Stimulated activated CD4-positive, alpha-beta T cell treated with anti-CD3 and anti-CD28 coated beads, TNF-alpha, amount 100 ng/mL, for 48 hours (primary cell): ENCODE measurements around the gene ASPDH.
A peak's percentile ranks its signal among the peaks of the same experiment; 100 is the strongest.
"Not testable (repeated sequence)": the region's sequence is repeated elsewhere in the genome, so short reads cannot be mapped to it uniquely, and the experiment has no call there.

Experiments
- DNase-seq, 3 donors: peaks; one replicate each; pipeline ENCODE4 v3.0.0-alpha.2; 2020; ENCODE audit warnings: low read depth in 3 of 3

The ASPDH gene

GRCh38 chr19:50547385-50548190 is 33.9 kb upstream of the ASPDH start:
- no peak for DNase-seq

GRCh38 chr19:50546527-50547221 is 33.0 kb upstream of the ASPDH start:
- no peak for DNase-seq

GRCh38 chr19:50542943-50543342 is 29.2 kb upstream of the ASPDH start:
- no peak for DNase-seq

GRCh38 chr19:50537769-50538230 is 24.1 kb upstream of the ASPDH start:
- peak; percentile 49 to 64 (median 64) for DNase-seq

- DNase-seq = no peak
Measured at GRCh38 chr19:50537306-50537685, 23.6 kb upstream of the ASPDH start.

GRCh38 chr19:50536662-50537305 is 23.1 kb upstream of the ASPDH start:
- no peak for DNase-seq

- no peak for DNase-seq
Measured at GRCh38 chr19:50535672-50536187, 22.0 kb upstream of the ASPDH start.

DNA sequence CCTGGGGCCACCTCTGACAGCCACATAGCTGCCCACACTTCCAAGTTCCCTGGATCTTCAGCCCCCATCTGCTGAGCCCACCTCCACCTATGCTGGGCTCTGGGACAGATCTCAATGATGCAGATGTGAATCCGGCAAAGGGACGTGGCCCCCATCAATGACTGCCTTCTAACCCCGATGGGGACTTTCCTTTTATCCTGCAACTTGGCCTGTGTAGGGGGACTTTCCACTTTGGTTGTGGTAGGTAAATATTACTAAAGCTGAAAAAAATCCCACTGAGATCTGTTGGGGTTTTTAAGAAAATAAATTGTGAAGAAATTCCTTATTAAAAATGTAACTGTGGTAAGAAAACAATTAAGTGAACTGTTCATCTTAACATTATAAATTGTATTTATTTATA is 20.8 kb upstream of the ASPDH start:
- DNase-seq = no peak

DNA sequence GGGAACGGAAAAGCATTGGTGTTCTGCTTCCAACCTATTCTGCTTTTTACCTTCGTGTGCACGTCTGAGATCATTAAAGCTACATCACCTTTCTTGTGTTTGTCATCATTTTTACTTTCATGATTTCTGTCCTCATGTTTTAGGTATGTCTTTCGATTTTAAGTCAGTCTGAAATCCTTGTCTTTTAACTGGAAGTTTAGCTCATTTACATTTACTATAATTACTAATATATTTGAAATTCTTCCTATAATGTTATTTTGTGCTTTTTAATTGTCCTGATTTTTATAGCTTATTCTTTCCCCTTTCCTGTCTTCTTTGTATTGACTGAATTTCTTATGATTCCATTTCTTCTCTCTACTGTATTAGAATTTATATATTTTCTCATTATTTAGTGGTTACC is 19.2 kb upstream of the ASPDH start:
- no peak for DNase-seq

GRCh38 chr19:50531171-50531612 is 17.5 kb upstream of the ASPDH start:
- DNase-seq = no peak

DNA sequence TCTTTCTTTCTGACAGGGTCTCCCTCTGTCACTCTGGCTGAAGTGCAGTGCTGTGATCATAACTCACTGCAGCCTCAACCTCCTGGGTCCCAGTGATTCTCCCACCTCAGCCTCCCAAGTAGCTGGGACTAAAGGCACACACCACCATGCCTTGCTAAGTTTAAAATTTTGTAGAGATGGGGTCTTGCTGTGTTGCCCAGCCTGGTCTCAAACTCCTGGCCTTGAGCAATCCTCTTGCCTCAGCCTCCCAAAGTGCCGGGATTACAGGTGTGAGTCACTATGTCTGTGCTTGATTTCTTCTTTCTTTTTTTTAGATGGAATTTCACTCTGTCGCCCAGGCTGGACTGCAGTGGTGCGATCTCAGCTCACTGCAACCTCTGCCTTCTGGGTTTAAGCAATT is 14.3 kb upstream of the ASPDH start:
- not testable (repeated sequence) for DNase-seq

DNA sequence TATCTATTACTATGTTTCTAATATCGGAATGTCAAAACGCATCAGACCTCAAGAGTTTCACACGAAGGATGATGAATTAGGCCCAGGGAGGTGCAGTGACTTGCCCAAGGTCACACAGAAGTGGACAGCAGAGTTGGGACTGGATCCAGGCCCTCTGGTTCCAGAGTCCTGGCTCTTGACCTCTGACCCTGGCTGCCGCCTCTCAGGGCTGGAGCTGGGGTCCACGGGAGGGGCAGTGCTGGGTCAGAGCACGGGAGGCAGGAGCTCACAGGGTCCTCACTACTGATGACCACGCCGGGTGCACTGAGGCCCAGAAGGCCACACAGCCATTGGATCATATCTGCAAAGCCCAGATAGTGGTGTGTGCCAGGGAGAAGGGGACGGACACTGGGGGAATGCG is 9.2 kb upstream of the ASPDH start:
- no peak for DNase-seq

- no peak for DNase-seq
Measured at GRCh38 chr19:50520822-50521465, 7.2 kb upstream of the ASPDH start.

DNA sequence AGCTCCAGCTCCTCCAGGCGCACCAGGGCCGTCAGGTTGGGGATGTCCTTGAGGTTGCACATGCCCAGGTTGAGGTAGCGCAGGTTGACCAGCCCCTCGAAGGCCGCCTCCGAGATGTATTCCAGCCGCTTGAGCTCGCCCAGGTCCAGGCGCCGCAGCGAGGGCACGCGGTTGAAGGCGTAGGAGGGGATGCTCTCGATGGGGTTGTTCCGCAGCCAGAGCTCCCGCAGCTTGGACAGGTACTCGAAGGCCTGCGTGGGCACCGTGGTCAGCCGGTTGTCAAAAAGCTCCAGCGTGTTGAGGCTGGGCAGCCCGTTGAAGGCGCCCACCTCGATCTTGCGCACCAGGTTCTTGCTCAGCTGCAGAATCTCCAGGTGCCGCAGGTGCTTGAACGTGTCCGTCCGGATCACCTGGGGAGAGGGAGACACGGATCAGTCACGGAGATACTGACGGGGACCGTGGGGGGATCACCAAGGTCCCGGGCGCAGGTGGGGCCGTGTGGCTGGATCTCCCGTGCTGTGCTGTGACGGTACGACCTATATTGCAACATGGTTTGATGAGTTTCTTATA is 5.4 kb upstream of the ASPDH start:
- DNase-seq = no peak

GRCh38 chr19:50518091-50519005 is 4.6 kb upstream of the ASPDH start:
- no peak for DNase-seq

DNA sequence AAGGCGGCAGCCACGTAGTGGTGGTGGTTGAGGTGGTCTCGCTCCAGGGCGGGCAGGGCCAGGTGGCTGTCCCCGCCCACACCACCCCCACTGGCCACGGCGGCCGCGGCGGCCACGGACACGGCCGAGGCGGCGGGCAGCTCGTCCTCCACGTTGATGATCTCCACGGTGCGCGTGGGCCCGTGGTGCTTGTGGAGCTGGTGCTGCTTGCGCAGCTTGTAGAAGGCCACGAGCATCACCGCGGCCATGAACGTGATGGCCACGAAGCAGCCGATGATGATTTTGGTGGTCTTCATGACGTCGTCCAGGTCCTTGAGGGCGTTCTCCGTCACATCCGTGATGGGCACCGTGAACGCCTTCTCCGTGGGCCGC is 4.0 kb upstream of the ASPDH start:
- DNase-seq = no peak

DNA sequence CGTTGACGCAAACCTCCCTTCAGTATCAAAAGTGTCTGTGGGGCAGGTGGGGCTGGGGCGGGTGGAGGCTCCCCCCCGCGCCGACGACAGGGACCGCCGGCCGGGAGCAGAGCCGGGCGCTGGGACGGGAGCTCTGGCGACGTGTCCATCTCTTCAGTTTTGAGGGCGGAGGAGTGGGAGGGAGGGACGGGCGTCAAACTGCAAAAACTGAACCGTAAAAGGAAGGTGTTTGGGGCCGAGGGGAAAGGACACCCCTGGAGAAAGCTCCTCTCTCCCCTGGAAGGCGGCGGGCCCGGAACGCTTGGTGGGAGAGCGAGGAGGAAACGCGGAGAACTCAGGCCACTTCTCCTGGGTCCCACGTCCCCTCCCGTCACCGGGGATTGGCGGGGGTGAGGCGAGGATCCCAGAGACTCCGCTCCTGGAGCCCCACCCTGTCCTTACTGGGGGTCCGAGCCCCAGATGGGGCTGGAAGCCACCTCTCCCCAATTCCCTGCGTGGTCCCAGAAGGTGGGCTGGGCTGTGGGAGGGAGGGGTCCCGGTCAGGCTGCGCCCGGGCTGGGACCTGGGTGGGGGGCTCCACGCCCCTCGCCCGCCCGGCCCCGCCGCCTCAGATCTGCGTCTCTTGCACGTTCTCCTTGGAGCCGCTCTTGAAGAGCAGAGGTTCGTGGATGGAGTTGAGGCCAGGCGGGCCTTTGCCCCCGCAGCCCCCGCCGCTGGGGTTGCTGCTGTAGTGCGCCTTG is 3.4 kb upstream of the ASPDH start:
- no peak for DNase-seq

- DNase-seq = no peak
Measured at GRCh38 chr19:50516456-50516855, 2.7 kb upstream of the ASPDH start.

GRCh38 chr19:50515168-50515561 is 1.5 kb upstream of the ASPDH start:
- no peak for DNase-seq
